Uterus (tissue), 4 donors: ENCODE results near the gene SMIM44. TPM values are rescaled to one million over a fixed set of nuclear protein-coding genes. Genes with fewer than 3 reads are reported as not detected.

ENCODE experiments used
- DNase-seq, 2 donors: peaks; one replicate each; pipeline ENCODE4 v3.0.0-alpha.2; 2019 to 2020
- H3K27ac ChIP-seq, 2 donors: fragments of 200-600 bp; sonication (generic); 1 replicate in 1 of 2; 2 replicates in 1 of 2; pipeline ENCODE4 v1.5.1; 2016 to 2018
- H3K27me3 ChIP-seq, 2 donors: fragments of 200-600 bp; sonication (generic); one replicate each; pipeline ENCODE4 v1.5.1; 2018 to 2019; ENCODE audit warnings: control low read depth in 1 of 2
- H3K36me3 ChIP-seq, 2 donors: fragments of 200-600 bp; sonication (generic); one replicate each; pipeline ENCODE4 v1.5.1; 2019; ENCODE audit warnings: control low read depth in 1 of 2
- H3K4me1 ChIP-seq, 2 donors: fragments of 200-600 bp; sonication (generic); one replicate each; pipeline ENCODE4 v1.5.1; 2018 to 2019; ENCODE audit warnings: control low read depth in 1 of 2
- H3K4me3 ChIP-seq, 2 donors: fragments of 200-600 bp; sonication (generic); 1 replicate in 1 of 2; 2 replicates in 1 of 2; pipeline ENCODE4 v1.5.1; 2018 to 2019; ENCODE audit warnings: mild to moderate bottlenecking in 1 of 2
- H3K9me3 ChIP-seq, 2 donors: fragments of 200-600 bp; sonication (generic); one replicate each; pipeline ENCODE4 v1.5.1; 2019; ENCODE audit warnings: control low read depth in 1 of 2
- CTCF ChIP-seq, 4 experiments: fragments of 200-600 bp in 2 of 4; fragments of 450-650 bp in 2 of 4; sonication (generic) in 2 of 4; IDR thresholded peaks; one replicate each; pipeline ENCODE4 v1.5.1; 2016 to 2019; ENCODE audit warnings: antibody characterized with exemption in 4 of 4, mild to moderate bottlenecking in 2 of 4, moderate library complexity in 1 of 4
- POLR2A ChIP-seq, 2 donors: fragments of 450-650 bp; IDR thresholded peaks; one replicate each; pipeline ENCODE4 v1.6.1; 2016; ENCODE audit warnings: antibody characterized with exemption in 2 of 2, mild to moderate bottlenecking in 1 of 2, moderate library complexity in 1 of 2
- intact Hi-C: fragments of 100-400 bp; cut with DNase I; formaldehyde crosslinking; loops from one replicate; pipeline ENCODE4 v1.15.1; 2023; ENCODE audit warnings: low total_unique reads
- total RNA-seq, 4 donors: library from RNA; depleted of rRNA in 3 of 4; stranded (reverse); fragments of >200 nt in 3 of 4; gene quantifications; one replicate each; pipeline versions ENCODE4 v1.1.0 to v1.2.4, GENCODE V29; 2014 to 2023
- donor health status: DM: yes; HTN: yes; CAD: no.

SMIM44 gene
- total RNA-seq, 4 donors from 2014 or later: not detected

DNA sequence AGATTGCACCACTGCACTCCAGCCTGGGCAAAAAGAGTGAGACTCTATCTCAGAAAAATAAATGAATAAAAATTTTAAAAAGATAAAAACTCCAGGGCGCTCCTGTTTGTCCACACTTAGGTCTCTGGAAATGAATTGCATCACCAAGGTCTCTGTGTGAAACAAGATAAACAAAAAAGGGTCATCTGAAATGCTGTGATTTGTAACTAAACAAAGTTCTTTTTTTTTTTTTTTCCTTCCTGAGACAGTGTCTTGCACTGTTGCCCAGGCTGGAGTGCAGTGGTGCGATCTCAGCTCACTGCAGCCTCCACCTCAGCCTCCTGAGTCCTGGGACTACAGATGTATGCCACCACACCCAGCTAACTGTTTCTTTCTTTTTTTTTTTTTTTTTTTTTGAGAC, 34.4 kb upstream of the SMIM44 start:
- intact Hi-C loops: no loop called here
- TF ChIP-seq POLR2A (IDR thresholded peaks at IDR 0.05) (no peak), CTCF (IDR thresholded peaks at IDR 0.05) (no peak)
- Histone ChIP-seq H3K27me3 (no peaks in the 10 kb centered on the region), H3K27ac (no peak overlapping the region), H3K9me3 (no peaks in the 10 kb centered on the region), H3K4me1 (no peaks in the 10 kb centered on the region), H3K4me3 (no peak overlapping the region), H3K36me3 (no peaks in the 10 kb centered on the region)
- no peak for DNase-seq

DNA sequence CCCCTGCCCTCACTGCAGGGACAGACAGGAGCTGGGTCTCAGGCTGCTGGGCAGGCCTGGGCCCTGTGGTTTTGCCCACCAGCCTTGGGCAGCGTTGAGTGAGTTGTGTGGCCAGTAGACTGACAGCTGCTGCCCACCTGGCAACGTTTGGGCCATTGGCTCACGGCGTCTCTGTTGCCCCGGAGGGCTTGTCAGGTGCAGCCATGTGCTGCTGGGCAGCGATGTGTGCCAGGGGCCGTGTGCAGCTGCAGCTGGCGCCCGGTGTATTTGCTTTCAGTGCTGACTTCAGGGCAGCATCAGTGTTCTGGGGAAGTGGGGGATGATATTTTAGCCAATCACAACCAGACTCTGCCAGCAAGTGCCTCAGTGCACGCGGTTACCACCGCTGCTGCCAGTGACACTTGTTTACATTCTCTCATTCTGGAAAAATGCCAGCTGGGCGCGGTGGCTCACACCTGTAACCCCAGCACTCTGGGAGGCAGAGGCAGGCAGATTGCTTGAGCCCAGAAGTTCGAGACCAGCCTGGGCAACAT, 33.5 kb upstream of the SMIM44 start:
- Histone ChIP-seq H3K9me3 (no peaks in the 10 kb centered on the region), H3K27ac (no peak overlapping the region), H3K4me3 (no peak overlapping the region), H3K27me3 (no peaks in the 10 kb centered on the region), H3K4me1 (no peaks in the 10 kb centered on the region), H3K36me3 (no peaks in the 10 kb centered on the region)
- TF ChIP-seq CTCF (IDR thresholded peaks at IDR 0.05) (no peak), POLR2A (IDR thresholded peaks at IDR 0.05) (no peak)
- intact Hi-C loops: no loop called here
- no peak for DNase-seq

GRCh38 chr19:3515891-3516422, 32.7 kb upstream of the SMIM44 start:
- intact Hi-C loops: no loop called here
- H3K4me1 ChIP-seq: no peaks in the 10 kb centered on the region

DNA sequence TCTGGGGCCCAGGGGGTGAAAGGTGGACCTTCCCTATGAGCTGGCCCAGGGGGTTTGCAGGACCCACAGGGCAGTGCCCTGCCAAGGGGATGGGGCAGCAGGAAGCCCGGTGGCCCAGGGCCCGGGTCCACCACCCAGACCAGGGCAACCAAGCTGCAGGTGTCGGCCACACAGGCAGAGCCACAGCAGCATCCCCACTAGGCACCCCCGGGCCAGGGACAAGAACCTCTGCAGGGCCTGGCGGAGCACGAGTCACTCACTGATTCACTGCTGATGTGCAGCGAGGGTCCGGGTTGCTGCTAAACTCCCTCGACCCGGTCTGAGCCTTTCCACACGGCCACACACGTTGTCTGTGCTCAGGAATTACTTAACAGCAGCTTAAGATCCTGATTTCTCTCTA, 31.7 kb upstream of the SMIM44 start:
- DNase-seq: no peak
- H3K27me3 ChIP-seq: no peaks in the 10 kb centered on the region
- H3K9me3 ChIP-seq: no peaks in the 10 kb centered on the region
- no peaks in the 10 kb centered on the region for H3K4me1 ChIP-seq
- no peaks in the 10 kb centered on the region for H3K36me3 ChIP-seq
- no peak overlapping the region for H3K27ac ChIP-seq
- no peak for TF ChIP-seq CTCF (IDR thresholded peaks at IDR 0.05)
- TF ChIP-seq POLR2A (IDR thresholded peaks at IDR 0.05): no peak
- intact Hi-C loops: no loop called here
- no peak overlapping the region for H3K4me3 ChIP-seq

More at GRCh38 chr19:3515891-3516422, 32.7 kb upstream of the SMIM44 start:
- Histone ChIP-seq H3K9me3 (no peaks in the 10 kb centered on the region), H3K36me3 (no peaks in the 10 kb centered on the region), H3K4me3 (no peak overlapping the region), H3K27me3 (no peaks in the 10 kb centered on the region), H3K27ac (no peak overlapping the region)
- TF ChIP-seq POLR2A (IDR thresholded peaks at IDR 0.05) (no peak), CTCF (IDR thresholded peaks at IDR 0.05) (no peak)
- DNase-seq: no peak

- H3K4me3 ChIP-seq: no peak overlapping the region
- intact Hi-C loops: no loop called here
- no peaks in the 10 kb centered on the region for H3K27me3 ChIP-seq
- no peaks in the 10 kb centered on the region for H3K9me3 ChIP-seq
- DNase-seq: no peak
- TF ChIP-seq CTCF (IDR thresholded peaks at IDR 0.05) (no peak), POLR2A (IDR thresholded peaks at IDR 0.05) (no peak)
- no peaks in the 10 kb centered on the region for H3K36me3 ChIP-seq
- H3K27ac ChIP-seq: no peak overlapping the region
- no peaks in the 10 kb centered on the region for H3K4me1 ChIP-seq
These were observed 30.2 kb upstream of the SMIM44 start for GRCh38 chr19:3513229-3514140.
